Measurements from ENCODE around the gene EXOC1L.

The EXOC1L gene

GRCh38 chr4:55819634-55820033 is at the start of gene EXOC1L:
TSS of gene EXOC1L (plus strand) at chr4:55819790. CDS start at chr4:55820027, 237 bp downstream.
- H3K4me1 ChIP-seq (ENCODE audit: insufficient read depth, low read length, poor library complexity, severe bottlenecking), result no peaks in the 10 kb centered on the region
- H2AFZ ChIP-seq (ENCODE audit: low read length), result no peak within 1 kb of the TSS; the same call in 1 of the 2 replicates
- no peak within 1 kb of the TSS for H3K9ac ChIP-seq (ENCODE audit: low read depth, low read length, poor library complexity, severe bottlenecking)
- no peak within 1 kb of the TSS for H3K4me2 ChIP-seq (ENCODE audit: low read depth, low read length, poor library complexity, severe bottlenecking)
- H3K4me3 ChIP-seq (ENCODE audit: low read length, poor library complexity, severe bottlenecking), result no peak within 1 kb of the TSS
- H3K27me3 ChIP-seq (ENCODE audit: insufficient read depth, low read length, poor library complexity, severe bottlenecking), result no peaks in the 10 kb centered on the region
- H3F3A ChIP-seq (ENCODE audit: low read depth), result no peaks in the 10 kb centered on the region
- no peaks in the 10 kb centered on the region for H4K20me1 ChIP-seq (ENCODE audit: insufficient read depth, low read length, poor library complexity, severe bottlenecking)
- H3K9me3 ChIP-seq (ENCODE audit: insufficient read depth, low read depth, low read length), result no peaks in the 10 kb centered on the region
- TF ChIP-seq CTCF (conservative IDR thresholded peaks at IDR 0.05; ENCODE audit: low read length) (no peak), EZH2phosphoT487 (IDR thresholded peaks at IDR 0.05; ENCODE audit: borderline replicate concordance) (no peak)
- no peaks in the 10 kb centered on the region for H3K9me2 ChIP-seq (replicated peaks; ENCODE audit: low read depth, low read length)
- H3K36me3 ChIP-seq (ENCODE audit: insufficient read depth, low read length), result no peaks in the 10 kb centered on the region
- no peaks in the 10 kb centered on the region for H3K79me2 ChIP-seq (ENCODE audit: insufficient read depth, low read length)

DNA sequence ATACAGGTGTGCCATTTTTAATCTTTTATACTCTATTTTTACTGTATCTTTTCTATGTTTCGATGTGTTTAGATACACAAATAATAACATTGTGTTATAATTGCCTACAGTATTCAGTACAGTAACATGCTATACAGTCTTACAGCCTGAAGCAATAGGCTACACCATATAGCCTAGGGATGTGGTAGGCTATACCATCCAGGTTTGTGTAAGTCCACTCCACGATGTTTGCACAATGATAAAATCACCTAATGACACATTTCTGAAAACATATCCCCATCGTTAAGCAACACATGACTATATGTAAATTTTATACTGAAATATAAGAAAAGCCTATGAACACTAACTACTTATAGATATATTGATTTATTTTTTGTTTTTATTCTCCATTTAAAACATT is 48.9 kb upstream of the EXOC1L start:
- Histone ChIP-seq H3K27me3 (ENCODE audit: insufficient read depth, low read length, poor library complexity, severe bottlenecking) (no peaks in the 10 kb centered on the region), H3K9ac (ENCODE audit: low read depth, low read length, poor library complexity, severe bottlenecking) (no peak overlapping the region), H2AFZ (ENCODE audit: low read length) (no peak overlapping the region), H3K79me2 (ENCODE audit: insufficient read depth, low read length) (no peaks in the 10 kb centered on the region), H3K4me2 (ENCODE audit: low read depth, low read length, poor library complexity, severe bottlenecking) (no peak overlapping the region), H3K9me3 (ENCODE audit: insufficient read depth, low read depth, low read length) (no peaks in the 10 kb centered on the region), H4K20me1 (ENCODE audit: insufficient read depth, low read length, poor library complexity, severe bottlenecking) (no peaks in the 10 kb centered on the region), H3K4me1 (ENCODE audit: insufficient read depth, low read length, poor library complexity, severe bottlenecking) (no peaks in the 10 kb centered on the region), H3F3A (ENCODE audit: low read depth) (no peaks in the 10 kb centered on the region), H3K4me3 (ENCODE audit: low read length, poor library complexity, severe bottlenecking) (no peak overlapping the region), H3K36me3 (ENCODE audit: insufficient read depth, low read length) (no peaks in the 10 kb centered on the region), H3K9me2 (replicated peaks; ENCODE audit: low read depth, low read length) (no peaks in the 10 kb centered on the region)
- TF ChIP-seq CTCF (conservative IDR thresholded peaks at IDR 0.05; ENCODE audit: low read length), result no peak
- TF ChIP-seq EZH2phosphoT487 (IDR thresholded peaks at IDR 0.05; ENCODE audit: borderline replicate concordance), result no peak

DNA sequence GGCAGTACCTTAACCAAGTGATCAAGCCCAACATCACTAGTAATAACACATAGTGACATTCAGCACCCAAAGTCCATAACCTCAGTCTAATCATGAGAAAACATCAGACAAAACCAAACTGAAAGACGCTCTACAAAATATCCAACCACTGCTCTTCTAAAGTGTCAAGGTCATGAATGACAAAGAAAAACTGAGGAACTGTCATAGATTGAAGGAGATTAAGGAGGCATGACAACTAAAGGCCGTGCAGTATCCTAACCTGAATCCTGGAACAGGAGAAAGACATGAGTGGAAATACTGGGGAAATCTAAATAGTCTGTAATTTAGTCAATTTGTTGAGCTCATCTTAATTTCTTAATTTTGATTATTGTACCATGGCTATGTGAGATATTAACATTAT is 38.2 kb upstream of the EXOC1L start:
- Histone ChIP-seq H4K20me1 (ENCODE audit: insufficient read depth, low read length, poor library complexity, severe bottlenecking) (no peaks in the 10 kb centered on the region), H2AFZ (ENCODE audit: low read length) (peak overlapping the region; percentile 31; the same call in 1 of the 2 replicates)
- no peak for TF ChIP-seq EZH2phosphoT487 (IDR thresholded peaks at IDR 0.05; ENCODE audit: borderline replicate concordance)
- no peak for TF ChIP-seq CTCF (conservative IDR thresholded peaks at IDR 0.05; ENCODE audit: low read length)

More for the DNA sequence above, 38.2 kb upstream of the EXOC1L start:
- Histone ChIP-seq H3K4me2 (ENCODE audit: low read depth, low read length, poor library complexity, severe bottlenecking) (no peak overlapping the region), H3K9me3 (ENCODE audit: insufficient read depth, low read depth, low read length) (no peaks in the 10 kb centered on the region), H3F3A (ENCODE audit: low read depth) (no peaks in the 10 kb centered on the region), H3K4me3 (ENCODE audit: low read length, poor library complexity, severe bottlenecking) (no peak overlapping the region), H3K27me3 (ENCODE audit: insufficient read depth, low read length, poor library complexity, severe bottlenecking) (no peaks in the 10 kb centered on the region), H3K4me1 (ENCODE audit: insufficient read depth, low read length, poor library complexity, severe bottlenecking) (no peaks in the 10 kb centered on the region), H3K36me3 (ENCODE audit: insufficient read depth, low read length) (no peaks in the 10 kb centered on the region), H3K9ac (ENCODE audit: low read depth, low read length, poor library complexity, severe bottlenecking) (no peak overlapping the region), H3K9me2 (replicated peaks; ENCODE audit: low read depth, low read length) (no peaks in the 10 kb centered on the region), H3K79me2 (ENCODE audit: insufficient read depth, low read length) (no peaks in the 10 kb centered on the region)
